SK-N-SH (cell line): ENCODE data around the gene GRK5. TPM values are rescaled to one million over a fixed set of nuclear protein-coding genes. Genes with fewer than 3 reads are reported as not detected.

Experiments used
- CTCF ChIA-PET: fragments of 300-600, 350-600 bp; formaldehyde crosslinking; extraction: SDS; loops from one replicate; lab custom pipeline; 2021; lab: Yijun Ruan, JAX
- POLR2A ChIA-PET: fragments of 350-600 bp; sonication (Branson Sonifier 250); formaldehyde crosslinking; extraction: SDS; loops from one replicate; lab custom pipeline; 2020; ENCODE audit warnings: antibody characterized with exemption, inconsistent platforms; lab: Yijun Ruan, JAX
- DNase-seq: peaks from one replicate; pipeline ENCODE4 v3.0.0; 2012
- H2AFZ ChIP-seq: fragments of 200-600 bp; sonication (generic); 2 replicates; pipeline ENCODE4 v1.8.1; 2016; ENCODE audit warnings: antibody characterized with exemption, mild to moderate bottlenecking, low read depth
- H3F3A ChIP-seq: fragments of 200-600 bp; sonication (generic); replicated peaks from 2 replicates; pipeline ENCODE3; 2016; ENCODE audit warnings: antibody characterized with exemption, mild to moderate bottlenecking; ENCODE audit not compliant: insufficient read depth
- H3K27ac ChIP-seq, 2 experiments: fragments of 200-500 bp in 1 of 2; fragments of 200-600 bp in 1 of 2; sonication (Bioruptor generic) in 1 of 2; sonication (generic), shearing (Covaris generic) in 1 of 2; 2 replicates each; pipeline versions ENCODE4 v1.5.1 to v1.6.1; 2014 to 2016; ENCODE audit warnings: low read depth in 2 of 2, inconsistent platforms in 1 of 2, low read length in 1 of 2, mild to moderate bottlenecking in 1 of 2, mixed read lengths in 1 of 2
- H3K27me3 ChIP-seq: fragments of 200-600 bp; sonication (generic), shearing (Covaris generic); 2 replicates; pipeline ENCODE4 v1.6.1; 2016; ENCODE audit warnings: mixed run types; ENCODE audit not compliant: insufficient read depth
- H3K36me3 ChIP-seq, 2 experiments: fragments of 200-500 bp in 1 of 2; fragments of 200-600 bp in 1 of 2; sonication (Bioruptor generic) in 1 of 2; sonication (generic) in 1 of 2; replicated peaks in 1 of 2; 2 replicates each; pipeline versions ENCODE3 to v1.5.1; 2014 to 2016; ENCODE audit warnings: low read length in 1 of 2, mild to moderate bottlenecking in 1 of 2; ENCODE audit not compliant: insufficient read depth in 2 of 2, control insufficient read depth in 1 of 2
- H3K4me1 ChIP-seq, 2 experiments: fragments of 200-500 bp in 1 of 2; fragments of 200-600 bp in 1 of 2; sonication (Bioruptor generic) in 1 of 2; sonication (generic), shearing (Covaris generic) in 1 of 2; 2 replicates each; pipeline versions ENCODE4 v1.5.1 to v1.6.1; 2014 to 2016; ENCODE audit warnings: low read depth in 1 of 2, low read length in 1 of 2, mixed run types in 1 of 2; ENCODE audit not compliant: insufficient read depth in 2 of 2, control insufficient read depth in 1 of 2
- H3K4me2 ChIP-seq: fragments of 200-600 bp; sonication (generic), shearing (Covaris generic); 2 replicates; pipeline ENCODE4 v1.6.1; 2017; ENCODE audit warnings: mixed run types
- H3K4me3 ChIP-seq, 2 experiments: fragments of 200-500 bp in 1 of 2; fragments of 200-600 bp in 1 of 2; sonication (Bioruptor generic) in 1 of 2; sonication (generic), shearing (Covaris generic) in 1 of 2; 2 replicates each; pipeline versions ENCODE4 v1.5.1 to v1.8.1; 2014 to 2016; ENCODE audit warnings: low read depth in 2 of 2, inconsistent platforms in 1 of 2, low read length in 1 of 2, mild to moderate bottlenecking in 1 of 2, mixed read lengths in 1 of 2, moderate library complexity in 1 of 2
- H3K79me2 ChIP-seq: fragments of 200-600 bp; sonication (generic); 2 replicates; pipeline ENCODE4 v1.8.1; 2017; ENCODE audit warnings: mild to moderate bottlenecking; ENCODE audit not compliant: insufficient read depth
- H3K9ac ChIP-seq: fragments of 200-600 bp; sonication (generic); 2 replicates; pipeline ENCODE4 v1.6.1; 2017; ENCODE audit warnings: mixed run types
- H3K9me2 ChIP-seq: fragments of 200-600 bp; sonication (generic); 2 replicates; pipeline ENCODE4 v1.6.1; 2017; ENCODE audit warnings: mixed run types
- H3K9me3 ChIP-seq: fragments of 200-600 bp; sonication (generic); 2 replicates; pipeline ENCODE4 v1.6.1; 2017; ENCODE audit warnings: mixed run types, mild to moderate bottlenecking, moderate library complexity
- H4K20me1 ChIP-seq: fragments of 200-600 bp; sonication (generic); 2 replicates; pipeline ENCODE4 v1.6.1; 2017; ENCODE audit warnings: mild to moderate bottlenecking, mixed run types; ENCODE audit not compliant: insufficient read depth
- CHD2 ChIP-seq: fragments of 150-350 bp; IDR thresholded peaks from 2 replicates; pipeline ENCODE4 v1.6.1; 2018; ENCODE audit warnings: low read length; ENCODE audit not compliant: partially characterized antibody
- ELF1 ChIP-seq: IDR thresholded peaks from 2 replicates; pipeline ENCODE4 v1.4.0; 2012
- EP300 ChIP-seq, 2 experiments: IDR thresholded peaks; 2 replicates each; pipeline versions ENCODE4 v1.4.0 to v1.6.1; 2012; ENCODE audit warnings: borderline replicate concordance in 1 of 2, low read depth in 1 of 2, low read length in 1 of 2
- FOXM1 ChIP-seq: IDR thresholded peaks from 2 replicates; pipeline ENCODE4 v1.4.0; 2012; ENCODE audit warnings: low read depth, mild to moderate bottlenecking
- NFIC ChIP-seq: IDR thresholded peaks from 2 replicates; pipeline ENCODE4 v1.4.0; 2012; ENCODE audit warnings: borderline replicate concordance
- NRF1 ChIP-seq: IDR thresholded peaks from 2 replicates; pipeline ENCODE4 v1.6.1; 2012; ENCODE audit warnings: low read depth, mild to moderate bottlenecking, low read length
- POLR2AphosphoS5 ChIP-seq: IDR thresholded peaks from 2 replicates; pipeline ENCODE4 v1.6.1; 2012; ENCODE audit warnings: low read depth, low read length
- RAD21 ChIP-seq: IDR thresholded peaks from 2 replicates; pipeline ENCODE4 v1.6.1; 2012; ENCODE audit warnings: mild to moderate bottlenecking, low read length
- RFX5 ChIP-seq: IDR thresholded peaks from 2 replicates; pipeline ENCODE4 v1.6.1; 2012; ENCODE audit warnings: mild to moderate bottlenecking, improper control_type of control experiment, low read length
- RXRA ChIP-seq: IDR thresholded peaks from 2 replicates; pipeline ENCODE4 v1.4.0; 2012; ENCODE audit warnings: low read depth, mild to moderate bottlenecking, borderline replicate concordance
- SMC3 ChIP-seq: IDR thresholded peaks from 2 replicates; pipeline ENCODE4 v1.6.1; 2012; ENCODE audit warnings: low read depth, low read length, improper control_type of control experiment
- TEAD4 ChIP-seq: IDR thresholded peaks from 2 replicates; pipeline ENCODE4 v1.4.0; 2012; ENCODE audit warnings: mild to moderate bottlenecking, borderline replicate concordance; ENCODE audit not compliant: insufficient read depth
- WGBS: methylation state at CpG from one replicate; pipeline ENCODE4 v1.1.6; 2017; ENCODE audit warnings: low lambda C conversion rate; 5-methylcytosine and 5-hydroxymethylcytosine counted together
- polyA plus RNA-seq, 3 experiments: library from polyadenylated mRNA; depleted of rRNA; stranded (reverse); fragments of >200 nt; gene quantifications; 2 replicates each; pipeline ENCODE4 v1.2.3, GENCODE V29; 2012
- TF ChIP-seq, protein P1 (sequence below): fragments of 150-350 bp; IDR thresholded peaks from 2 replicates; pipeline ENCODE4 v1.6.1; 2016; ENCODE audit warnings: mild to moderate bottlenecking, low read depth, low read length
- TF ChIP-seq, protein P2 (sequence below): IDR thresholded peaks from 2 replicates; pipeline ENCODE4 v1.6.1; 2012; ENCODE audit warnings: mild to moderate bottlenecking, low read depth, low read length, moderate library complexity
- TF ChIP-seq, protein P3 (sequence below): fragments of 150-350 bp; IDR thresholded peaks from 2 replicates; pipeline ENCODE4 v1.6.1; 2017; ENCODE audit warnings: antibody characterized with exemption, low read length, low read depth, borderline replicate concordance
- TF ChIP-seq, protein P4 (sequence below): IDR thresholded peaks from 2 replicates; pipeline ENCODE4; 2012
- TF ChIP-seq, protein P5 (sequence below): IDR thresholded peaks from 2 replicates; pipeline ENCODE4 v1.4.0; 2012; ENCODE audit warnings: low read depth, borderline replicate concordance

The GRK5 gene
- polyA plus RNA-seq, 1 of the 3 experiments (the other 2 are of a cell fraction), result 12.1 TPM

DNA sequence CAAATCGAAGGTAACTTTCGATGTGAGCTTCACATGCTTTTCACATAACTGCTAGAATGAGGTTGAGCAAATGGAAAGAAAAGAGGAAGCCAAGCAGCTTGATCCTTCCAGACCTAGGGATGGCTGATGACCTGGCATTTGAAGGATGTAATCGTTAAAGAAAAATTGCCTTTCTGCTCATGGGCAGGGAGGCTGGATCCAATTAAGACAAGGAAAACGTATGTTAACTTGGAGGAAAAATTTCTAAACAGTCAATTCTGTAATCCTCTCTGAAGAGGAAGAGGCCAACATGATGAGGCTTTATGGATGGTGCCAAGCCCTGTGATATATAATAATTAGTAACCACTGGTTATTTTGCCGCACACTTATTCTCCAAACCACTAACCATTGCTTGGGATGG lies 12.5 kb downstream of the GRK5 start:
- CTCF ChIA-PET, result interaction anchor here (0.6 to 1.3 kb wide), 4 partner anchors 10 to 204 kb away, joined by 3 to 4 read pairs (median 3); no protein-coding TSS in a partner anchor
- H3K36me3 ChIP-seq, result no peaks in the 10 kb centered on the region
- H3K79me2 ChIP-seq, result peaks cover 3% of the 10 kb centered on the region; the same call in 1 of the 2 replicates
- H3K9me2 ChIP-seq, result no peaks in the 10 kb centered on the region
- no peaks in the 10 kb centered on the region for H4K20me1 ChIP-seq
- no peaks in the 10 kb centered on the region for H3F3A ChIP-seq
- no peak overlapping the region for H3K4me3 ChIP-seq
- POLR2A ChIA-PET, result interaction anchor here (0.6 kb wide), 1 partner anchor 315 kb away, joined by 3 read pairs; no protein-coding TSS in a partner anchor
- no peak overlapping the region for H3K4me2 ChIP-seq
- no peak for DNase-seq
- no peak overlapping the region for H2AFZ ChIP-seq
- 85% methylated on average over 5 of the region's 5 CpGs for WGBS
- no peak overlapping the region for H3K27ac ChIP-seq
- no peaks in the 10 kb centered on the region for H3K27me3 ChIP-seq
- TF ChIP-seq, protein P1, sequence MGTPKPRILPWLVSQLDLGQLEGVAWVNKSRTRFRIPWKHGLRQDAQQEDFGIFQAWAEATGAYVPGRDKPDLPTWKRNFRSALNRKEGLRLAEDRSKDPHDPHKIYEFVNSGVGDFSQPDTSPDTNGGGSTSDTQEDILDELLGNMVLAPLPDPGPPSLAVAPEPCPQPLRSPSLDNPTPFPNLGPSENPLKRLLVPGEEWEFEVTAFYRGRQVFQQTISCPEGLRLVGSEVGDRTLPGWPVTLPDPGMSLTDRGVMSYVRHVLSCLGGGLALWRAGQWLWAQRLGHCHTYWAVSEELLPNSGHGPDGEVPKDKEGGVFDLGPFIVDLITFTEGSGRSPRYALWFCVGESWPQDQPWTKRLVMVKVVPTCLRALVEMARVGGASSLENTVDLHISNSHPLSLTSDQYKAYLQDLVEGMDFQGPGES, result no peak
- TF ChIP-seq RFX5 (no peak), NFIC (no peak), NRF1 (no peak), SMC3 (no peak), RXRA (no peak), RAD21 (no peak), ELF1 (no peak), POLR2AphosphoS5 (no peak), TEAD4 (no peak), CHD2 (no peak), FOXM1 (no peak), EP300 (IDR thresholded peaks at IDR 0.05; ENCODE audit: borderline replicate concordance in 1 of 2, low read depth in 1 of 2, low read length in 1 of 2) (no peak)
- TF ChIP-seq, protein P2, sequence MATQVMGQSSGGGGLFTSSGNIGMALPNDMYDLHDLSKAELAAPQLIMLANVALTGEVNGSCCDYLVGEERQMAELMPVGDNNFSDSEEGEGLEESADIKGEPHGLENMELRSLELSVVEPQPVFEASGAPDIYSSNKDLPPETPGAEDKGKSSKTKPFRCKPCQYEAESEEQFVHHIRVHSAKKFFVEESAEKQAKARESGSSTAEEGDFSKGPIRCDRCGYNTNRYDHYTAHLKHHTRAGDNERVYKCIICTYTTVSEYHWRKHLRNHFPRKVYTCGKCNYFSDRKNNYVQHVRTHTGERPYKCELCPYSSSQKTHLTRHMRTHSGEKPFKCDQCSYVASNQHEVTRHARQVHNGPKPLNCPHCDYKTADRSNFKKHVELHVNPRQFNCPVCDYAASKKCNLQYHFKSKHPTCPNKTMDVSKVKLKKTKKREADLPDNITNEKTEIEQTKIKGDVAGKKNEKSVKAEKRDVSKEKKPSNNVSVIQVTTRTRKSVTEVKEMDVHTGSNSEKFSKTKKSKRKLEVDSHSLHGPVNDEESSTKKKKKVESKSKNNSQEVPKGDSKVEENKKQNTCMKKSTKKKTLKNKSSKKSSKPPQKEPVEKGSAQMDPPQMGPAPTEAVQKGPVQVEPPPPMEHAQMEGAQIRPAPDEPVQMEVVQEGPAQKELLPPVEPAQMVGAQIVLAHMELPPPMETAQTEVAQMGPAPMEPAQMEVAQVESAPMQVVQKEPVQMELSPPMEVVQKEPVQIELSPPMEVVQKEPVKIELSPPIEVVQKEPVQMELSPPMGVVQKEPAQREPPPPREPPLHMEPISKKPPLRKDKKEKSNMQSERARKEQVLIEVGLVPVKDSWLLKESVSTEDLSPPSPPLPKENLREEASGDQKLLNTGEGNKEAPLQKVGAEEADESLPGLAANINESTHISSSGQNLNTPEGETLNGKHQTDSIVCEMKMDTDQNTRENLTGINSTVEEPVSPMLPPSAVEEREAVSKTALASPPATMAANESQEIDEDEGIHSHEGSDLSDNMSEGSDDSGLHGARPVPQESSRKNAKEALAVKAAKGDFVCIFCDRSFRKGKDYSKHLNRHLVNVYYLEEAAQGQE, result no peak
- TF ChIP-seq, protein P3, sequence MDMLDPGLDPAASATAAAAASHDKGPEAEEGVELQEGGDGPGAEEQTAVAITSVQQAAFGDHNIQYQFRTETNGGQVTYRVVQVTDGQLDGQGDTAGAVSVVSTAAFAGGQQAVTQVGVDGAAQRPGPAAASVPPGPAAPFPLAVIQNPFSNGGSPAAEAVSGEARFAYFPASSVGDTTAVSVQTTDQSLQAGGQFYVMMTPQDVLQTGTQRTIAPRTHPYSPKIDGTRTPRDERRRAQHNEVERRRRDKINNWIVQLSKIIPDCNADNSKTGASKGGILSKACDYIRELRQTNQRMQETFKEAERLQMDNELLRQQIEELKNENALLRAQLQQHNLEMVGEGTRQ, result no peak
- TF ChIP-seq, protein P4, sequence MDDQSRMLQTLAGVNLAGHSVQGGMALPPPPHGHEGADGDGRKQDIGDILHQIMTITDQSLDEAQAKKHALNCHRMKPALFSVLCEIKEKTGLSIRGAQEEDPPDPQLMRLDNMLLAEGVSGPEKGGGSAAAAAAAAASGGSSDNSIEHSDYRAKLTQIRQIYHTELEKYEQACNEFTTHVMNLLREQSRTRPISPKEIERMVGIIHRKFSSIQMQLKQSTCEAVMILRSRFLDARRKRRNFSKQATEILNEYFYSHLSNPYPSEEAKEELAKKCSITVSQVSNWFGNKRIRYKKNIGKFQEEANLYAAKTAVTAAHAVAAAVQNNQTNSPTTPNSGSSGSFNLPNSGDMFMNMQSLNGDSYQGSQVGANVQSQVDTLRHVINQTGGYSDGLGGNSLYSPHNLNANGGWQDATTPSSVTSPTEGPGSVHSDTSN, result no peak
- TF ChIP-seq, protein P5, sequence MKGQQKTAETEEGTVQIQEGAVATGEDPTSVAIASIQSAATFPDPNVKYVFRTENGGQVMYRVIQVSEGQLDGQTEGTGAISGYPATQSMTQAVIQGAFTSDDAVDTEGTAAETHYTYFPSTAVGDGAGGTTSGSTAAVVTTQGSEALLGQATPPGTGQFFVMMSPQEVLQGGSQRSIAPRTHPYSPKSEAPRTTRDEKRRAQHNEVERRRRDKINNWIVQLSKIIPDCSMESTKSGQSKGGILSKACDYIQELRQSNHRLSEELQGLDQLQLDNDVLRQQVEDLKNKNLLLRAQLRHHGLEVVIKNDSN, result no peak
- H3K9me3 ChIP-seq, result no peaks in the 10 kb centered on the region
- no peak overlapping the region for H3K9ac ChIP-seq
- H3K4me1 ChIP-seq, result peaks cover 7 to 37% of the 10 kb centered on the region in 2 experiments; a peak in 3 of 4 replicates
